ENCODE results near the gene ACTBL2.

- TF ChIP-seq CTCF (IDR thresholded peaks at IDR 0.05) (no peak), POLR2AphosphoS5 (IDR thresholded peaks at IDR 0.05) (no peak), POLR2A (IDR thresholded peaks at IDR 0.05) (no peak)
These were observed 19.0 kb upstream of the ACTBL2 start for GRCh38 chr5:57501414-57502201.

Data from breast epithelium (tissue), 3 donors.